Measurements from ENCODE around the gene EVC2.
"Not testable (repeated sequence)": the region's sequence is repeated elsewhere in the genome, so short reads cannot be mapped to it uniquely, and the experiment has no call there.

EVC2 gene

GRCh38 chr4:5618051-5618960 lies 90.1 kb downstream of the EVC2 start:
- DNase-seq: peak; percentile 76

GRCh38 chr4:5616331-5616950 lies 91.9 kb downstream of the EVC2 start:
- DNase-seq: peak; percentile 39

DNA sequence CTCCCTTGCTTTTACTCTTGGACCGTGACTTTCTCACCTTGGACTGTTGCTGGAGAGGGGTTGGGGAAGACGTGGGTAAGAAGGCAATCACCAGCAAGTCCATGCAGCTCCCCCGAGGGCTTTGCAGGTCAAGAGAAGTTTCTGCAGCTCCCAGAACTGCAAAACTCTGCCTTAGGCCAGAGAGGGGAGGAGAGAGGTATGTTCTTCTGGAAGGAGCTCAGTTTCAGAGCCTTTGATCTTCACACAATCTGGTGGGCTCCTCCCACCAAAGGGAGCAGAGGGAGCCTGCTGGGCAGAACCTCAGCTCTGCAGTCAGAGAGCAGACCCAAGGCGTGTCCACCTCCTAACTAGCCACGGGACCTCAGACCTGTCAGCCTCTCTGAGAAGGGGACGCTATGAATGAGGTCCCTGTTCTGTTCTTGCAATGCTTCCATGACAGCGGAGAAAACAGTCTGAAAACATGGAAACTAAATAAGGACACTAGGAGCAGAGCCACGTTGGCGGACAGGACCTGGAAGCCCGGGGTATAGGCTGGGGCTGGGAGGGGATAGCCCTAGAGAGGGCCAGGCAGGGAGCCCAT lies 92.8 kb downstream of the EVC2 start:
- DNase-seq: peak; percentile 89

DNA sequence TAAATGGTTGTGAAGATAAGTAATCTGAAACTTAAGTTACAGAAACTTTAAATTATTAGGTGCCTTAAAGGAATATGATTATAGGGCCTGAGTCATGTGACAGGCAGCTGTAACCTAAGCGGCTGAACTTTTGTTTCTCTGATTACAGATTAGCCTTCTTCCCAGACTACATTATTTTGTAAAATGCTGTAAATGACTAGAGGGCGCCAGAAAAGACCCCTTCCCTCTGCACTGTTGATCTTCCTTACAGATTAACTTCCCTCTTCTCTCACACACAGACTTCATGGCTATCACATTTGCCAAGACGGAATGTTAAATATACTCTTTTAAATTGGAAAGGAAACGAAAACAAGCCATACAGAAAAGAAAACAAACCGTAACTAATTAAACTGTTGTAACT lies 96.6 kb downstream of the EVC2 start:
- no peak for DNase-seq

GRCh38 chr4:5609306-5610007 lies 98.9 kb downstream of the EVC2 start:
- DNase-seq: no peak

DNA sequence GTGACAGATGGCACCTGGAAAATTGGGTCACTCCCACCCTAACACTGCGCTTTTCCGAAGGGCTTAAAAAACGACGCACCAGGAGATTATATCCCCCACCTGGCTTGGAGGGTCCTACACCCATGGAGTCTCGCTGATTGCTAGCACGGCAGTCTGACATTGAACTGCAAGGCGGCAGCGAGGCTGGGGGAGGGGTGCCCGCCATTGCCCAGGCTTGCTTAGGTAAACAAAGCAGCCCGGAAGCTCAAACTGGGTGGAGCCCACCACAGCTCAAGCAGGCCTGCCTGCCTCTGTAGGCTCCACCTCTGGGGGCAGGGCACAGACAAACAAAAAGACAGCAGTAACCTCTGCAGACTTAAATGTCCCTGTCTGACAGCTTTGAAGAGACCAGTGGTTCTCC lies 114.5 kb downstream of the EVC2 start:
- DNase-seq: not testable (repeated sequence)

DNA sequence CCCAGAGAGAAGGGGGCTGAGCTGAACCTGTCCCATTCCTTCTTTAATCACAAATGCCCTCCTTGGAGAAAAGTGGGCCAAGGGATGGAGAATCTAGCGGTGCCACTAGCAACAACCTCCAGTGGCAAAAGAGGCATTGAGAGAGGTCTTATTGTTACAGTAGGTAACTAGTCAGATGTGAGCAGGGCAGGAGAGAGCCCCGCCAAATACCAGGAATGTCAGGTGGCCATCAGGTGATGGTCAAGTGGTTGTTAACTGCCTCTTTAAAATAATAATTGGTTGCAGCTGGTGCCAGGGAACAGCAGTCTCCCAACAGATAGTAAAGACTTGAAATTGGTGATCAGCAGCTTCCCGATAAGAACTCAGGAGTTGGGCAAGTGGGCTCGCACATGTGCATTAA lies 116.1 kb downstream of the EVC2 start:
- DNase-seq: no peak

GRCh38 chr4:5589495-5589894 lies 118.9 kb downstream of the EVC2 start:
- no peak for DNase-seq

GRCh38 chr4:5588046-5588445 lies 120.3 kb downstream of the EVC2 start:
- DNase-seq: no peak

DNA sequence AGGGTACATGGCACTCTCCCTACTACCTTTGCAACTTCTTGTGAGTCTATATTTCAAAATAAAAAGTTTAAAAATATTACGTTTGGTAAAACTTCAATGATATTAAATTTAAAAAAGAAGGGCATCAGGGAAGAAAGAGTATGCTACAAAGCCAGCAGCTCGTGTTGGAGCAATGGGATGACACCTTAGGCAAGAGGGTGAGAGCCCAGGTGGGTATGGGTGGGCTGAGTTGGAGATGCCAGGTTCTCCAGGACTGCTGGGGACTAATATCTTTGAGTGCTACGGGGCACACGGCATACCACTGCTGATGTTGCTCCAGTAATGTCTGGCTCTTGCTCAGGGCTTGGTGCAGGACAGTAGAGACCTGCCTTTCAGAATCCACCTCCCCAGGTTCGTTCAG lies 132.4 kb downstream of the EVC2 start:
- no peak for DNase-seq

GRCh38 chr4:5574386-5574785 lies 134.0 kb downstream of the EVC2 start:
- no peak for DNase-seq

GRCh38 chr4:5573965-5574364 lies 134.4 kb downstream of the EVC2 start:
- DNase-seq: no peak

DNA sequence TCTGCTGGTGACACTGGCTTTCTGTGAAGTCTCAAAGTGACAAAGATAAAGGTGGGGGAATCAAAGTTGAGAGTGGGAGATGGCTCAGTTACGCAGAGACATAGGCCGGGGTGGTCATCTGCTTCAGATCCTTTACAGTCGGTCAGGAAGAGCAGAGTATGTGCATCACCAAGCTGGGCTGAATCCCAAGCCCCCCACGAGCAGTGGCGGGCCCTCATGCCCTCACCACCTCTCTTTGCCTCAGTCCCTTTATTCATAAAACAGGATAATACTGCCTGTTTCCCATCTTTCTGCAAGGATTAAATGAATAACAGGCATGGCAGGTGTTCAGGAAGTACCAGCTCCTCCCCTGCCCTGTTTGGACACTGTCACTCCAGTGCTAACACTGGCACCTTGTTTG lies 135.6 kb downstream of the EVC2 start:
- no peak for DNase-seq

- no peak for DNase-seq
These were observed 136.2 kb downstream of the EVC2 start for GRCh38 chr4:5572114-5572513.

- DNase-seq: no peak
These were observed 136.7 kb downstream of the EVC2 start for GRCh38 chr4:5571646-5572045.

DNA sequence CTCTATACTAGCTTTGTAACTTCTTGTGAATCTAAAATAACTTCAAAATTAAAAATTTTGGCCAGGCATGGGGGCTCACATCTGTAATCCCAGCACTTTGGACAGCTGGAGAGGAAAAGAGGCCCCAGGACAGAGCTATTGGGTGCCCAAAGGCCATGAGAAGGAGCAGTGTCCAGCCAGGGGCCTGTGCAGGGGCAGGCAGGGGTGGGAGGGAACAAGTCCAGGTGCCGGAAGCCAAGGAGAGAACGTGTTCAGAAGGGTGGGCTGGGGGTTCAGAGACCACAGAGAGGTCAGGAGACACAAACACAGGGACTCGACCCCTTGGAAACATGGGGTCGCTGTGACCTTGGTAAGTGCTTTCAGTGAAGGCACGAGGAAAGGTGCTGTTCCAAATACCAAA lies 138.9 kb downstream of the EVC2 start:
- no peak for DNase-seq

GRCh38 chr4:5568931-5569330 lies 139.4 kb downstream of the EVC2 start:
- no peak for DNase-seq

DNA sequence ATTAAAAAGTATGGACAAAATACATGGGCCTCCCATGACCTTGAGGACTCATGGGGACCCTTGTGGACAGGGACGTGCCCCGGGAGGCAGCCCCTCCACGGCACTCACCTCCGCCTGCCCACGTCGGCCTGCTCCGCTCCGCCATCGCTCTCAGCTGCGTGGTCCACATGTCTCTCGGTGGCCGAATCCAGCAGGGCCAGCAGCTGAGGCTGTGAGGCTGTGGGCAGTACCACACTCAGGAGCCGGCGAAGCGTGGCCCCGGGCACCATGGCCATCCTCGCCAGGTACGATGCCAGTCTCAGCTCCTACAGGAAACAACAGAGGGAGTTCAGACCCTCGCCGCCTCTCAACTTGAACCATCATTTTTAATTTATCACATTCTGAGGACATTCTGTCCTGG lies 140.0 kb downstream of the EVC2 start:
- DNase-seq: no peak

- no peak for DNase-seq
These were observed 141.4 kb downstream of the EVC2 start for GRCh38 chr4:5566991-5567390.

DNA sequence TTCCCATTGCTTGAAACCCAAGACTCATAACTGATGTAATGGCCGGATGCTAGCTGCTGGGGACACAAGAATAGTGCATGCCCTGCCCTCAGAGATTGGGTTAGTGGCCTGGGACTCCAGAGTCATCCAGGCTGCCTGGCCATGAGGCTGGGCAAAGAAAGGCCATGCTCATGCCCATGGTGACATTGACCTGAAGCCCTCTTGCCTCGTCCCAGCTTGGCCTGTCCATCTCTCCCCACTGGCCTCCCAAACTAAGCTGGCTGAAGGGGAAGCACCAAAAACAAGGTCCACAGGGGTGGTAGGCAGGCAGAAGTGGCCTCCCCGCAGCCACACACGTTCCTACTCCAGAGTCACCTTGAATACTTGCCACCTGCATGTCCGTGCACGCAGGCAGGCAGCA lies 141.8 kb downstream of the EVC2 start:
- DNase-seq: no peak

GRCh38 chr4:5563856-5564255 lies 144.5 kb downstream of the EVC2 start:
- DNase-seq: no peak

DNA sequence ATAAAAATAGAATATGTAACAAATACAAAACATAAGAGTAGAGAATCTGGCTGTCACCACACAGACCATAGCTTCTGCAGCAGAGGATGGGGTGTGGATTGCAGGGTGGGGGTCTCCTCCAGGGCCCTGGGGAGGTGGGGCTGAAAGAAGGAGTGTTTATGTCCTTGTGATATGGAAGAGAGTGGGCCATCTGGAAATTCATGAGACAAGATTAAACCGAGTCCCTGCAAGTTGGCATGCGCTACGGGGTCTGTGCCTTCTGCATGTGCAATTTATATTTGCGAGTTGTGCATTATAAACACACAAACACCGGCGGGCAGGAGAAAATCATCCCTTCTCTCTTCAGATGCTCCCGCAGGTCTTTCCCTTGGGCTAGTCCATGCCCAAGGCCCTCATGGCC lies 145.9 kb downstream of the EVC2 start:
- no peak for DNase-seq

GRCh38 chr4:5561286-5561685 lies 147.1 kb downstream of the EVC2 start:
- DNase-seq: no peak

- DNase-seq: no peak
These were observed 149.9 kb downstream of the EVC2 start for GRCh38 chr4:5558502-5558901.

Data from islet precursor cell (in vitro differentiated cells).